ENCODE data around the gene TMEM60. TPM values are rescaled to one million over a fixed set of nuclear protein-coding genes. Genes with fewer than 3 reads are reported as not detected.

Gene TMEM60
- total and polyA plus RNA-seq, 12 donors: 4.7 to 15.6 (median 7.9) TPM

DNA sequence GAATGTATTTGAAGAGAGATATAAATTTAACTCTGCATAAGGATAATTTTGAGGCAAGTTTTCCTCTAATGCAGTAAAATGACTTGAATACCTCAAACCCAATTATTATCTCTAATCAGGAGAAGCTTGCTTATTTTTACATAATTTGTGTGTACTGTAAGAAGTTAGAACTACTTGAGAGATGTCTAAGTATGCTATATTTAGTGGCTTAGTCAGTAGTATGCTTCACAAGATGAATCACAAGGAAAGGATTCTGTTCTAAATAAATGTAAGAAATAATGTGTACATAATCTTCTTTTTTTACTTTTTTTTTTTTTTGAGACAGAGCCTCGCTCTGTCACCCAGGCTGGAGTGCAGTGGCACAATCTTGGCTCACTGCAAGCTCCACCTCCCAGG lies 14.1 kb upstream of the TMEM60 start:
- ATAC-seq (no peak), DNase-seq (no peak)
- Histone ChIP-seq H3K27me3 (no peaks in the 10 kb centered on the region), H3K36me3 (peaks cover 0 to 8% (median 2%) of the 10 kb centered on the region in 9 donors), H3K4me3 (no peak overlapping the region), H3K27ac (no peak overlapping the region), H3K9me3 (peaks cover 0 to 28% (median 8%) of the 10 kb centered on the region in 11 donors), H3K4me1 (peaks cover 0 to 24% (median 6%) of the 10 kb centered on the region in 9 donors)
- intact Hi-C loops (cut with DNase I): no loop called here
- 80 to 100% methylated on average over 1 of the region's 1 CpG for WGBS, 2 donors
- TF ChIP-seq CTCF (IDR thresholded peaks at IDR 0.05): no peak

- ATAC-seq: no peak
- TF ChIP-seq CTCF (IDR thresholded peaks at IDR 0.05): no peak
- 76 to 90% methylated on average over 2 of the region's 2 CpGs for WGBS, 2 donors
- intact Hi-C loops (cut with DNase I): no loop called here
- peaks cover 0 to 24% (median 6%) of the 10 kb centered on the region in 9 donors for H3K4me1 ChIP-seq
- DNase-seq: no peak
- no peak overlapping the region for H3K4me3 ChIP-seq
- H3K36me3 ChIP-seq: peaks cover 0 to 8% (median 0%) of the 10 kb centered on the region in 9 donors
- peaks cover 0 to 28% (median 13%) of the 10 kb centered on the region in 11 donors for H3K9me3 ChIP-seq
- no peaks in the 10 kb centered on the region for H3K27me3 ChIP-seq
- H3K27ac ChIP-seq: no peak overlapping the region
Measured at GRCh38 chr7:77811516-77812289, 13.5 kb upstream of the TMEM60 start.

DNA sequence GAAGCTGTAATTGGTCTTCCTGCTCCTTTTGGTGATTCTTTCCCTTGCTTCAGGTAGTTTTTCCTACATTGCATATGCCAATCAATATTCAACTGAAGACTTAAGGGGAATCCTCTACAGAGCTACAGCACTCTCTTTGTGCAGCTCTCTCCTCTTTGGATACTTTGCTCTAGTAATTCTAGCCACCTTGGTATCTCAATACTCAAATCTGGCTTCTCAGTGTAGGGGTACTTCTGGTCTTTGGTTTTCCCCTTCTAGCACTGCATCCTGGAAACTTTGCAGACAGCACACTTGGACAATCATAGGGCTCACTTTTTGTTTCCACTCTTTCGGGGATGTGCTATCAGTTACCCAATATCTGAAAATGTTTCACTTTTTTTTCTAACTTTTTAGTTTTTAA lies 10.3 kb upstream of the TMEM60 start:
- DNase-seq (no peak), ATAC-seq (no peak)
- intact Hi-C loops (cut with DNase I): loop anchor here in 2 of 10 donors (5.0 to 10.0 kb wide), 2 partner anchors 34 to 96 kb away; no protein-coding TSS in a partner anchor
- WGBS, 2 donors: 92% methylated on average over 1 of the region's 1 CpG
- peaks cover 0 to 41% (median 25%) of the 10 kb centered on the region in 11 donors for H3K9me3 ChIP-seq
- H3K4me1 ChIP-seq: peaks cover 0 to 26% (median 6%) of the 10 kb centered on the region in 9 donors
- no peaks in the 10 kb centered on the region for H3K27me3 ChIP-seq
- TF ChIP-seq CTCF (IDR thresholded peaks at IDR 0.05): no peak
- H3K27ac ChIP-seq: no peak overlapping the region
- H3K4me3 ChIP-seq: no peak overlapping the region
- no peaks in the 10 kb centered on the region for H3K36me3 ChIP-seq

DNA sequence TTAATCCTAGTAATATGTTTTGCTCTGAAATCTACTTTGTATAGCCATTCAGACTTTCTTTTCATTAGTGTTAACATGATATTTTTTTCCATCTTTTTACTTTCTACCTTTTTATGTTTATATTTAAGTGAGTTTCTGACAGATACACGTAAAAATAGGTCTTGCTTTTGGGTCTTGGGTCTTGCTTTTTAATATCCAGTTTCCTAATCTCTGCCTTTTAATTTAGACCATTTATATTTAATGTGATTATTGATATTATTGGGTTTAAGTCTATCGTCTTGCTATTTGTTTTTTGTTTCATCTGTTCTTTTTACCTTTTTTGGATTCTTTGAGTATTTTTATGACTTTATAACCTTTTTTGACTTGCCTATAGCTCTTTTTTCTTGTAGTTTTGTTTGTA lies 8.2 kb upstream of the TMEM60 start:
- peaks cover 0 to 24% (median 11%) of the 10 kb centered on the region in 9 donors for H3K4me1 ChIP-seq
- ATAC-seq (no peak), DNase-seq (no peak)
- H3K27ac ChIP-seq: no peak overlapping the region
- H3K9me3 ChIP-seq: peaks cover 0 to 41% (median 25%) of the 10 kb centered on the region in 11 donors
- TF ChIP-seq CTCF (IDR thresholded peaks at IDR 0.05): no peak
- 96 to 99% methylated on average over 2 of the region's 2 CpGs for WGBS, 2 donors
- H3K4me3 ChIP-seq: no peak overlapping the region
- no peaks in the 10 kb centered on the region for H3K27me3 ChIP-seq
- intact Hi-C loops (cut with DNase I): loop anchor here in 2 of 10 donors (5.0 to 10.0 kb wide), 2 partner anchors 36 to 98 kb away; no protein-coding TSS in a partner anchor
- H3K36me3 ChIP-seq: no peaks in the 10 kb centered on the region

Measured in heart right ventricle (tissue), 16 donors.